Progenitor cell of endocrine pancreas (in vitro differentiated cells): Measurements from ENCODE around the gene BMPR1B. TPM values are rescaled to one million over a fixed set of nuclear protein-coding genes. Genes with fewer than 3 reads are reported as not detected.
A peak's percentile ranks its signal among the peaks of the same experiment; 100 is the strongest.

Experiments
- DNase-seq: peaks from one replicate; pipeline ENCODE4 v3.0.0; 2021; ENCODE audit warnings: low spot score; ENCODE audit not compliant: unreplicated experiment
- H3K27ac Mint-ChIP-seq: 2 replicates; pipeline ENCODE4 v1.8.0; 2021; ENCODE audit warnings: mild to moderate bottlenecking, moderate library complexity, mixed read lengths
- H3K27me3 Mint-ChIP-seq: 2 replicates; pipeline ENCODE4 v1.8.0; 2021; ENCODE audit warnings: mixed read lengths
- H3K36me3 Mint-ChIP-seq: 2 replicates; pipeline ENCODE4 v1.8.0; 2022; ENCODE audit warnings: mixed read lengths; ENCODE audit not compliant: insufficient read depth
- H3K4me1 Mint-ChIP-seq: 2 replicates; pipeline ENCODE4 v1.8.0; 2021; ENCODE audit warnings: low read depth, mixed read lengths
- H3K4me3 Mint-ChIP-seq: 2 replicates; pipeline ENCODE4 v1.8.0; 2021; ENCODE audit warnings: low read depth, mild to moderate bottlenecking, moderate library complexity, mixed read lengths
- H3K9me3 Mint-ChIP-seq: 2 replicates; pipeline ENCODE4 v1.8.0; 2021; ENCODE audit warnings: low read depth, mixed read lengths
- CTCF ChIP-seq: fragments of 200-600 bp; sonication (generic); IDR thresholded peaks from one replicate; pipeline ENCODE4 v1.5.0; 2021; ENCODE audit warnings: antibody characterized with exemption, mild to moderate bottlenecking; ENCODE audit not compliant: unreplicated experiment
- total RNA-seq: library from RNA; stranded (reverse); gene quantifications from 2 replicates; pipeline ENCODE4 v1.2.1, GENCODE V29; 2021

Gene BMPR1B
- total RNA-seq, 1 donor from 2014 or later, result 21.1 TPM

GRCh38 chr4:95107004-95107403, 349.2 kb downstream of the BMPR1B start:
- Mint-ChIP-seq H3K27me3 (no peaks in the 10 kb centered on the region), H3K4me1 (peaks cover 41% of the 10 kb centered on the region), H3K4me3 (no peak overlapping the region), H3K9me3 (no peaks in the 10 kb centered on the region), H3K27ac (no peak overlapping the region), H3K36me3 (peaks cover 2% of the 10 kb centered on the region)
- DNase-seq, result no peak
- TF ChIP-seq CTCF, result no peak

- Mint-ChIP-seq H3K4me1 (peaks cover 42% of the 10 kb centered on the region), H3K9me3 (no peaks in the 10 kb centered on the region), H3K36me3 (peaks cover 2% of the 10 kb centered on the region), H3K27me3 (no peaks in the 10 kb centered on the region), H3K4me3 (no peak overlapping the region), H3K27ac (peak overlapping the region; percentile 43)
- DNase-seq, result no peak
- no peak for TF ChIP-seq CTCF
Observed at GRCh38 chr4:95107635-95108034, 349.9 kb downstream of the BMPR1B start.

DNA sequence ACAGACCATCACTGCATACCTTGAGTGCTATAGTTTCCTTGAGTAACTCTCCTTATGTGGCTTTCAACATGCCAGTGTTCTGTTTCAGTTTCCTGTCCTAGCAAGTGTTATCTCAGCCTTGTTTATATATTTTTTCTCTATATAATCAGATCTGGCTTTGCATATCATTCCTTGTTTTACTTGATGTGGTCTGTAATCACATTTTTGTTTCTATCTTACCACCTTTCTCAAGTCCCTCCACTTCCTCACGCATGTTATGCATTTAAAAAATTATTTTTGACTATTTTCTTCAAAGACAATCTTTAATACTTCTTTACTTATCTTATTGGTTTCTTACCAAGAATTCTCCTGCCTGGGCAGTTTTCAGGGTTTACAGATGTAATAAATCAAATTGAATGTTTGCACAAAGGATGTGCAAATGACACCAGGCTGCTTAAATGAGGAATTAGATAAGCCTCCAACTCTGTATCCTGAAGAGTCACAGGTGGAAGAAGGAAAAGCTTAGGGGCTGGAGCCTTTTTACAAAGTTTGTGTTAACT, 351.2 kb downstream of the BMPR1B start:
- Mint-ChIP-seq H3K4me1 (peaks cover 41% of the 10 kb centered on the region), H3K36me3 (peaks cover 2% of the 10 kb centered on the region), H3K9me3 (no peaks in the 10 kb centered on the region), H3K4me3 (no peak overlapping the region), H3K27me3 (no peaks in the 10 kb centered on the region), H3K27ac (peak overlapping the region; percentile 85)
- TF ChIP-seq CTCF, result no peak
- no peak for DNase-seq

DNA sequence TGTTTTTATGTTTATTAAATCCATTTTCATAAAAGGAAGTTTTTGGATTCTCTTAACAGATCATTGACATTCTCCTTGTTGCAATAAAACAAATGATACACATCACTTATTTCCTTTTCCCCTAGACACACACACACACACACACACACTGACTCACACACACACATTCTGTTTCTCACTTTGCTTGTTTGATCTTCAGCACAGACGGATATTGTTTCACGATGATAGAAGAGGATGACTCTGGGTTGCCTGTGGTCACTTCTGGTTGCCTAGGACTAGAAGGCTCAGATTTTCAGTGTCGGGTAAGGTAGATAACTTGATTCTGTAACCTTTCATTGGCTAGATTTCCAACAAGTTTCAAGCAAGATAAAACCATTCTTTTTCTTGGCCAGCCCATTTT, 356.8 kb downstream of the BMPR1B start:
- Mint-ChIP-seq H3K36me3 (peaks cover 10% of the 10 kb centered on the region), H3K4me1 (peaks cover 35% of the 10 kb centered on the region), H3K4me3 (no peak overlapping the region), H3K9me3 (no peaks in the 10 kb centered on the region), H3K27ac (no peak overlapping the region), H3K27me3 (no peaks in the 10 kb centered on the region)
- no peak for TF ChIP-seq CTCF
- DNase-seq, result no peak

GRCh38 chr4:95118497-95118896, 360.7 kb downstream of the BMPR1B start:
- Mint-ChIP-seq H3K36me3 (peaks cover 10% of the 10 kb centered on the region), H3K27me3 (no peaks in the 10 kb centered on the region), H3K27ac (peak overlapping the region; percentile 84), H3K4me1 (peaks cover 19% of the 10 kb centered on the region), H3K9me3 (no peaks in the 10 kb centered on the region), H3K4me3 (peak overlapping the region; percentile 4)
- no peak for DNase-seq
- TF ChIP-seq CTCF, result no peak
